Gastrocnemius medialis (tissue), 4 donors: Measurements from ENCODE around the gene NR3C2. TPM values are rescaled to one million over a fixed set of nuclear protein-coding genes. Genes with fewer than 3 reads are reported as not detected.

ENCODE experiments used
- ATAC-seq, 2 donors: fragments of 150-250 bp; one replicate each; pipeline ENCODE4 v1.9.1; 2016
- DNase-seq, 2 donors: peaks; one replicate each; pipeline ENCODE4 v3.0.0-alpha.2; 2019
- H3K27ac ChIP-seq, 4 donors: fragments of 200-600 bp; sonication (generic); 1 replicate in 1 of 4; 2 replicates in 3 of 4; pipeline ENCODE4 v1.5.1; 2016 to 2018; ENCODE audit warnings: mild to moderate bottlenecking in 2 of 4, moderate library complexity in 1 of 4
- H3K27me3 ChIP-seq, 3 donors: fragments of 200-600 bp; sonication (generic) in 2 of 3; 1 replicate in 1 of 3; 2 replicates in 2 of 3; pipeline versions ENCODE4 v1.5.1 to v1.6.0; 2016 to 2019; ENCODE audit warnings: mild to moderate bottlenecking in 1 of 3, moderate library complexity in 1 of 3
- H3K36me3 ChIP-seq, 2 donors: fragments of 200-600 bp; sonication (generic) in 1 of 2; one replicate each; pipeline ENCODE4 v1.5.1; 2017 to 2018
- H3K4me1 ChIP-seq, 2 donors: fragments of 200-600 bp; sonication (generic) in 1 of 2; one replicate each; pipeline ENCODE4 v1.5.1; 2016 to 2017; ENCODE audit warnings: mild to moderate bottlenecking in 2 of 2
- H3K4me3 ChIP-seq, 4 donors: fragments of 200-600 bp; sonication (generic) in 3 of 4; 1 replicate in 1 of 4; 2 replicates in 3 of 4; pipeline ENCODE4 v1.5.1; 2016 to 2019; ENCODE audit warnings: mild to moderate bottlenecking in 2 of 4
- H3K9me3 ChIP-seq, 3 donors: fragments of 200-600 bp; sonication (generic) in 2 of 3; 1 replicate in 1 of 3; 2 replicates in 2 of 3; pipeline ENCODE4 v1.5.1; 2016 to 2019
- CTCF ChIP-seq, 5 experiments: fragments of 450-650 bp in 3 of 5; fragments of 200-600 bp in 2 of 5; sonication (generic) in 2 of 5; IDR thresholded peaks in 4 of 5; conservative IDR thresholded peaks in 1 of 5; 1 replicate in 4 of 5; 2 replicates in 1 of 5; pipeline ENCODE4 v1.5.1; 2016 to 2019; ENCODE audit warnings: antibody characterized with exemption in 5 of 5, mild to moderate bottlenecking in 3 of 5, moderate library complexity in 3 of 5
- POLR2A ChIP-seq, 2 donors: fragments of 450-650 bp; IDR thresholded peaks; one replicate each; pipeline ENCODE4 v1.6.1; 2017; ENCODE audit warnings: antibody characterized with exemption in 2 of 2, mild to moderate bottlenecking in 2 of 2, moderate library complexity in 2 of 2
- in situ Hi-C, 4 donors: fragments of 200-750 bp; cut with MboI; loops; one replicate each; pipeline versions ENCODE4 v1.15.0 to v1.8.0; 2017; ENCODE audit warnings: low sequenced_read_pairs in 4 of 4
- intact Hi-C: fragments of 100-400 bp; cut with DNase I; formaldehyde crosslinking; loops from one replicate; pipeline ENCODE4 v1.15.1; 2023; ENCODE audit warnings: low total_unique reads
- total RNA-seq, 4 donors: library from RNA; depleted of rRNA; stranded (reverse); fragments of >200 nt; gene quantifications; one replicate each; pipeline versions ENCODE4 v1.1.0 to v1.2.3, GENCODE V29; 2016

NR3C2 gene
- total RNA-seq, 4 donors from 2014 or later: 5.6 to 10.4 (median 8.1) TPM

GRCh38 chr4:148240241-148240640 lies 202.0 kb downstream of the NR3C2 start:
- H3K36me3 ChIP-seq: no peaks in the 10 kb centered on the region
- TF ChIP-seq POLR2A (IDR thresholded peaks at IDR 0.05) (no peak), CTCF (IDR thresholded peaks at IDR 0.05 in 4 of 5, conservative IDR thresholded peaks at IDR 0.05 in 1 of 5) (no peak)
- in situ Hi-C loops (no loop called here), intact Hi-C loops (no loop called here)
- no peak overlapping the region for H3K4me3 ChIP-seq
- H3K27me3 ChIP-seq: no peaks in the 10 kb centered on the region
- DNase-seq: no peak
- no peak for ATAC-seq
- no peak overlapping the region for H3K27ac ChIP-seq
- peaks cover 8 to 12% of the 10 kb centered on the region in 2 donors for H3K4me1 ChIP-seq
- H3K9me3 ChIP-seq: no peaks in the 10 kb centered on the region

GRCh38 chr4:148239494-148239985 lies 202.7 kb downstream of the NR3C2 start:
- Histone ChIP-seq H3K27ac (no peak overlapping the region), H3K9me3 (no peaks in the 10 kb centered on the region), H3K4me1 (peaks cover 8 to 9% of the 10 kb centered on the region in 2 donors), H3K27me3 (no peaks in the 10 kb centered on the region), H3K4me3 (no peak overlapping the region), H3K36me3 (no peaks in the 10 kb centered on the region)
- in situ Hi-C loops (no loop called here), intact Hi-C loops (no loop called here)
- TF ChIP-seq CTCF (IDR thresholded peaks at IDR 0.05 in 4 of 5, conservative IDR thresholded peaks at IDR 0.05 in 1 of 5) (no peak), POLR2A (IDR thresholded peaks at IDR 0.05) (no peak)
- ATAC-seq: no peak
- DNase-seq: no peak

DNA sequence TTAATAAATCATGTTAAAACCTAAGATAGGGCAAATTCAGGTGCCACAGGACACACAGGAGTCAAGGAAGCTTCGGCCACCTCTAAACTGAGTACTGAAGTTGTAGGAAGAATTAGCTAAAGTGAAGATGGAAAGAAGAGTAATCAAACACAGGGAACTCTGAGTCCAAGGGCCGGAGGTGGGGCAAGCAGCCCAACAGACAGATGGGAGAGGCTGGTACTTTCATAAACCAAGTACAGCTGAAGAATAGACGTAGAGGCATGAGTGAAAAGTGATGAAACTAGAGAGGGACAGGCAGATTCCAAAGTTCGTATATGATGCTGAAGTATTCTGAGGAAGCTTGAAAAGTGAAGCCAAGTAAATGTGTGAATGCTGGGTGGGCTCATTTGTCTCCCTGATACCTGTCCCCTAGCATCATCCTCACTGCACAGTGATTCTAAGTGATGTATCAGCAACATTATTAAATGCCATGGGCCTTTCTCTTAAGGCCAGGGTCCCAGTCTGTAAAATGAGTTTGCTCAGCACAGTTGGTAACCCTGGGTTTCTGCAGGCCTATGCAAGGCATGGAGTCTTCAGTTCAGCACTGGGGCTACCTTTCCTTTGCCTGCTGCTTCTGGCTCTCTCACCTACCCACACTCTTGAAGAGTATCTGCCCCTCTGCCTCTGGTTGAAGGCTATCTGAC lies 203.3 kb downstream of the NR3C2 start:
- DNase-seq (no peak), ATAC-seq (no peak)
- TF ChIP-seq POLR2A (IDR thresholded peaks at IDR 0.05): no peak
- no peak for TF ChIP-seq CTCF (IDR thresholded peaks at IDR 0.05 in 4 of 5, conservative IDR thresholded peaks at IDR 0.05 in 1 of 5)
- Histone ChIP-seq H3K36me3 (no peaks in the 10 kb centered on the region), H3K27me3 (no peaks in the 10 kb centered on the region), H3K4me3 (no peak overlapping the region), H3K4me1 (peaks cover 8 to 9% of the 10 kb centered on the region in 2 donors), H3K27ac (no peak overlapping the region), H3K9me3 (no peaks in the 10 kb centered on the region)
- intact Hi-C loops (no loop called here), in situ Hi-C loops (no loop called here)

- ATAC-seq (no peak), DNase-seq (no peak)
- Histone ChIP-seq H3K4me1 (peaks cover 8 to 9% of the 10 kb centered on the region in 2 donors), H3K4me3 (no peak overlapping the region), H3K36me3 (no peaks in the 10 kb centered on the region), H3K9me3 (no peaks in the 10 kb centered on the region), H3K27me3 (no peaks in the 10 kb centered on the region), H3K27ac (no peak overlapping the region)
- intact Hi-C loops: no loop called here
- TF ChIP-seq CTCF (IDR thresholded peaks at IDR 0.05 in 4 of 5, conservative IDR thresholded peaks at IDR 0.05 in 1 of 5): no peak
- no peak for TF ChIP-seq POLR2A (IDR thresholded peaks at IDR 0.05)
- in situ Hi-C loops: no loop called here
Observed at GRCh38 chr4:148238086-148238485, 204.1 kb downstream of the NR3C2 start.
